GM18873 (cell line): ENCODE measurements around the gene PDCD5.
"Not testable (repeated sequence)": the region's sequence is repeated elsewhere in the genome, so short reads cannot be mapped to it uniquely, and the experiment has no call there.

Experiments used
- ATAC-seq: cut with Tn5 transposase; IDR thresholded peaks from one replicate; pipeline ENCODE4 v1.9.1; 2021; ENCODE audit warnings: mild to moderate bottlenecking, moderate library complexity, moderate number of reproducible peaks; ENCODE audit not compliant: unreplicated experiment, low FRiP score

PDCD5 gene, protein sequence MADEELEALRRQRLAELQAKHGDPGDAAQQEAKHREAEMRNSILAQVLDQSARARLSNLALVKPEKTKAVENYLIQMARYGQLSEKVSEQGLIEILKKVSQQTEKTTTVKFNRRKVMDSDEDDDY

DNA sequence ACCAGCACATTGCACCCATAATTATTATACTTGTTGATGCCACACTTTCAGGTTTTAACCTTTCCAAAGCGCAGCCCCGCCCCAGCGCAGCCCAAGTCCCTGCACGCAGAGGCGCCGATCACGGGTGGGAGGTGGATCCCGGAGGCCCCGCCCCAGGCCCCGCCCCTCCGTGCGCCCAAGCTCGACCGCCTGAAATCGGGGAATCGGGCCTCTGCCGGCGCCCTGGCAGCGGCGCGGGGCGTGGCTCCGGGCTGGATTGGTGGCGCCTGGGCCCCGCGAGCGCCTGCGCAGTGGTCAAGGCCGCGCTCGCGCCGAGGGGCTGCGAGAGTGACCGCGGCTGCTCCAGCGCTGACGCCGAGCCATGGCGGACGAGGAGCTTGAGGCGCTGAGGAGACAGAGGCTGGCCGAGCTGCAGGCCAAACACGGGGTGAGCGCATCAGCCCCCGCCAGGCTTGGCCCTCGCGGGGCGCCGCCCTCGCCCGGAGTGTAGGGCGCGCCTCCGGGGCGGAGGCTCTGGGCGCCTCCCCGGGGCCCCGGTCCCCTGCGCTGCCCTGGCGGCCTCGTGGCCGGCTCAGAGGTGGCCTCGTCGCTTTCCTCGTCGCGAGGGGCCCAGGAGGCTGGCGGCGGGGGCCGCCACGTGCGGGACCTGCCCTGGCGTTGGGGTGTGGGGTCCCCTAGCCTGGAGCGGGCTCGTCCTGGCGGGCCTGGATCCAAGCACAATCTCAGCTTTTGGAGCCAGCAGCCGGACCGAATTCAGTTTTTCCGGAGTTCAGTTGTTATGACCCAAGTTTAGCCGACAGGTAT, at the start of gene PDCD5:
Gene PDCD5, plus strand, starts transcription at position 290 of the 804 bp plus-strand sequence. Its CDS starts 72 bp downstream, at position 362.
- peak; percentile 75 for ATAC-seq

DNA sequence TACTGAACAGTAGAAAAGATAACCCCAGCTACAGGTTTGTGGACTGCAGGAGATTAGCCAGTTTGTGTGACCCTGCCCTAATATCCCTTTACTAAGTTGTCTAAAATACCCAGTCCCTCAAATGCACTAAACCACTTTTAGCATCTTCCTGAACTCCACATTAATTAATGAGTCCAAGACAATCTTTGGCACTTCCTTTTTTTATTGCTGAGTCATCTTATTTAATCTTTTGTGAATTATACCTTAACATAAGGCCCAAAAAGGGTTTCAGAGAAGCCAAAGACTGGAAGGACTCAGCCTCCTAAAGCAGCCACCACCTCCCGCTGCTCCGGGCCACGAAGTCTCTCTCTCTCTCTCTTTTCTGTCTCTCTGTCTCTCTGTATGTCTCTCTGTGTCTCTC, 48.8 kb upstream of the PDCD5 start:
- ATAC-seq, result no peak

DNA sequence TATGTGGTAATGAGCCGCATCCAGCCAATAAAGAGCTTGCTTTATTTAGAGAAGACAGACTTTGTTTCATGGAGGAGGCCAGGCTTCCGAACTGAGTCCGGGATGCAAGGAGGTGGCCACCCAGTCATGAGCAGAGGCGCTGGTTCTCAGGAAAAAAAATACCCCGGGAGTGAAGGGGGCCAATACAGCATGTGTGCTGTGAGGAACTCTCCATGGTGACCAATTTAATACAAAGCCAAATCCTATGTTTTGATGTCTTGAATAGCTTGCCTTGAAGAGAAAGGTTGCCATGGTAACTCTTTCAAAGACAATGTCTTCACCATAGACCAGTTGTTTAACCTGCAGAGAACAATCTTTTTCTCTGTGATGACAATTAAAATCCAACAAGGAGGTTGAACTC, 43.4 kb upstream of the PDCD5 start:
- no peak for ATAC-seq

DNA sequence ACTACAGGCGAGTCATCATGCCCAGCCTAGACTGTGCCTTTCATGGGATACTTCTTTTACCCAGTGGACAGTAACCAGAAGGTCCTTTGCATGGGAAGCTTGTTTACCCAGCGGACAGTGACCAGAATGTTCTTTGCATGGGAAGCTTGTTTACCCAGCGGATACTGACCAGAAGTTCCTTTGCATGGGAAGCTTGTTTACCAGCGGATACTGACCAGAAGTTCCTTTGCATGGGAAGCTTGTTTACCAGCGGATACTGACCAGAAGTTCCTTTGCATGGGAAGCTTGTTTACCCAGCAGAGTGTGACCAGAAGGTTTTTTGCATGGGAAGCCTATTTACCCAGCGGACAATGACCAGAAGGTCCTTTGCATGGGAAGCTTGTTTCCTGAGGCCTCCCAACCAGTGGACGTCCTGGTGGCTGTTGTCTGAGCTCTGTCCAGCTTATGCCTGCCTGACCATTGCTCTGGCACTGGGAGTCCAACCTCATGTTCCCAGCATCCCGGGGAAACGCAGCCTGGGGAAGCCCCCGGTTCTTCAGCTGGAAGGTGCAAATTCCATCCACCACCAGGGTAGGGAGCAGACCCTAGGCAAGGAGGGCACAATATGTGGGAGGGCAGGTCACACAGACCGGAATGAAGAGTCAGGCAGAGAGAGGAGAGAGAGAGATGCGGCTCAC, 41.6 kb upstream of the PDCD5 start:
- ATAC-seq, result no peak

DNA sequence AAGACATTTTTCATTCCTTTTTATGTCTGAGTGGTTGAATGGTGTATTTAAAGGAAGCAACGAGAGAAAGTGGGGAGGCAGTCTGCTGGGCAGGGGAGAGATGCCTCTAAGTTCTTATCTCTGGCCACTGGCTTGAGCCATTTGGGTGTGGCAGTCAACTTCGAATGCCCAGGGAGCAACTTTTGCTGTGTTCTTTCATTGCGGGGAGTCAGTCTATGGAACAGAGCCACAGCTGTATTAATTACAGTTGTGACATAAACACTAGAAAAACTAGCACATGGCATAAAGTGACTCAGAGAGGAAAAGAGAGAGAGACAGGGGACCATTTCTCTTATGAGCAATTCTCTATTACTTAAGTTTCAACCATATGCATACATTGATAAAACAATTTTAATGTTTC, 40.4 kb upstream of the PDCD5 start:
- no peak for ATAC-seq

DNA sequence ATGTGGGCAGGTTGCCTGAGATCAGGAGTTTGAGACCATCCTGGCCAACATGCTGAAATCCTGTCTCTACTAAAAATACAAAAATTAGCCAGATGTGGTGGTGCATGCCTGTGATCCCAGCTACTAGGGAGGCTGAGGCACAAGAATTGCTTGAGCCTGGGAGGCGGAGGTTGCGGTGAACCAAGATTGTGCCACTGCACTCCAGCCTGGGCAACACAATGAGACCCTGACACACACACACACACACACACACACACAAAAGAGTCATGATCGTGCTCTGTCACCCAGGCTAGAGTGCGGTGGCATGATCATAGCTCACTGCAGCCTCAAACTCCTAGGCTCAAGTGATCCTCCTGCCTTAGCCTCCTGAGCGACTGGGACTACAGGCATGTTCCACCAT, 39.6 kb upstream of the PDCD5 start:
- ATAC-seq, result not testable (repeated sequence)

DNA sequence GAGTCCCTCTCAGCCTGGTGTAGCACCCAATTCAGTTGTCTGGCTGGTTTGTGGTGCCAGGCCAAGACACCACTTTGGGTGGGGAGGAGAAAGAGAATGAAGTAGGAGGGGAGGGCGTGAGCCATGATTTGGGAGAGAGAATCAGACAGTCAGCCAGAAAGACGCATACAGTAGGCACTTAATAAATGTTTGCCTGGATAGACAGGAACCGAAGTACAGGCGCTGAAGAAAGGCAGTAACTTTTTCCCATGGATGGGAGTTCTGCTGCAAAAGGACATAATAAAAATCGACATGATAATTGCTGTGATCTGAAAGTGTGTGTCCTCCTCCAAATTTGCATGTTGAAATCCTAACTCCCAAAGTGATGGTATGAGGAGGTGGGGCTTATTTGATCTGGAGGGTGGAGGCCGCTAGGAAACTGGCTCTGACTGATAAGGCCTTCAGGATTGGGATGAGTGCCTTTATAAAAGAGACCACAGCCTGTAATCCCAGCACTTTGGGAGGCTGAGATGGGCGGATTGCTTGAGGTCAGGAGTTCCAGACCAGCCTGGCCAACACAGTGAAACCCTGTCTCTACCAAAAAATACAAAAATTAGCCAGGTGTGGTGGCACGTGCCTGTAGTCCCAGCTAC, 38.4 kb upstream of the PDCD5 start:
- no peak for ATAC-seq

DNA sequence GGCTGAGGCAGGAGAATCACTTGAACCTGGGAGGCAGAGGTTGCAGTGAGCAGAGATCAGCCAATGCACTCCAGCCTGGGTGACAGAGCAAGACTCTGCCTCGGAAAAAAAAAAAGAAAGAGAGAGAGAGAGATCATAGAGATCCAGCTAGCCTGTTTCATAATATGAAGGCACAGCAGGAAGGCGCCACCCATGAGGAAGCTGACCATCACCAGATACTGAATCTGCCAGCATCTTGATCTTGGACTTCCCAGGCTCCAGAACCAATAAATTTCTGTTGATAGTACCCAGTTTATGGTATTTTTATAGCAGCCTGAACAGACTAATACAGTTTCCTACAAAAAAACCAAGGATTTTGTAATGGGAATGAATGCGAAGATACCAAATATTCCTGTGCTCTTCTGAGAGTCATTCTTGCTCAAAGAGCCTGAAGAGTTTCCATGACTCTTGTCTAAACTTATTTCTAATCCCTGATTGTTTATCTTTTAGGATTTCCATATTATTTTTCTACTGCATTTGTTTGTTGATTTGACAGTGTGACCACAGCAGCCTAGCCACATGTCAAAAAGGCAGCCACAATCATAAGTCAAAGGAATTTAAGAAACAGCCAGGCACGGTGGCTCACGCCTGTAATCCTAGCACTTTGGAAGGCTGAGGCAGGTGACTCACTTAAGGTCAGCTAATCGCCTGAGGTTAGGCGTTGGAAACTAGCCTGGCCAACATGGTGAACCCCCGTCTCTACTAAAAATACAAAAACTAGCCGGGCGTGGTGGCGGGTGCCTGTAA, 37.7 kb upstream of the PDCD5 start:
- ATAC-seq, result no peak

DNA sequence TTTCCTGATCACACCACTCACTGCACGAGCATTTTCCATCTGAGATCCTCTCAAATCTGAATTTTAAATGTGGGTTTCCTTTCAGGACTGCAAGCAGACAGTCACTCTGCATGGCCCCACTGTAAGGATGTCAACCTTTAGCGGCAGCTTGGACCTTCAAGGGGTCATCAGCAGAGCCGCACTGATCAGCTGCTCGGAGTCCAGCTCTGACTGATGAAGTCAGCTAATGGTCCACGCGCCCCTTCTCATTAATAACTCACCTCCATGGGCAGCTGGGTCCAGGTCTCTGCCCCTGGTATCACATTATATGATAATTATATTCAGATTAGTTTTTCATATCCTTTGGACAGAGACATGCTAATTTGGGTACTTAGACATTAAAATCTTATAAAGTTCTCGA, 36.1 kb upstream of the PDCD5 start:
- ATAC-seq, result no peak

DNA sequence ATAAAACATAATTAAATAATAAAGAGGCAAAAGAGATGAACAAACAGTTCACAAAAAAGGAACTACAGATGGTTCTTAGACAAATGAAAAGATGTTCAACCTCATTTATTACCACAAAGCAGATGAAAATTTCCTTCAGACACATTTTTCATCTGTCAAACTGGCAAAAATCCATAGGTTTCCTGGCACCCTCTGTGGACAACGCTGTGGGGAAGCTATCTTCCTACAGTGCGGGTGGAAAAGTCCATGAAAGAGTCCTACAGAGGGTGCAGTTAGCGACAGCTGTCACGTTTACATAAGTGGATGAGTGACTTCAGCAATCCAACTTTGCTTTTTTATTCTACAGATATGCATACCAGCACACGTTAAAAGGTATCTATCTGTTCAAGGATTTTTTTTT, 30.3 kb upstream of the PDCD5 start:
- ATAC-seq, result no peak

DNA sequence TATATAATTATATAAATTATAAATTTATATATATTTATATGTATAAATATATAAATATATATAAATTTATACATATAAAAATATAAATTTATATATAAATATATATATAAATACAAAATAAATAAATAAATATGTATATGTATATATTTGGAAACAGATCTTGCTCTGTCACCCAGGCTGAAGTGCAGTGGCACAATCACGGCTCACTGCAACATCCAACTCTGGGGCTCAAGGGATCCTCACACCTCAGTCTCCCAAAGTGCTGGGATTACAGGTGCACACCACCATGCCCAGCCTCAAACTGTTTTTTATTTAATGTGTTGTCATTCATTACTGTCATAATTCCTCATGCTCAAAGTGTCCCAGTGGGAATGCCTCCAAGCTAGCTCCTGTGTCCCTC, 25.2 kb upstream of the PDCD5 start:
- ATAC-seq, result no peak

DNA sequence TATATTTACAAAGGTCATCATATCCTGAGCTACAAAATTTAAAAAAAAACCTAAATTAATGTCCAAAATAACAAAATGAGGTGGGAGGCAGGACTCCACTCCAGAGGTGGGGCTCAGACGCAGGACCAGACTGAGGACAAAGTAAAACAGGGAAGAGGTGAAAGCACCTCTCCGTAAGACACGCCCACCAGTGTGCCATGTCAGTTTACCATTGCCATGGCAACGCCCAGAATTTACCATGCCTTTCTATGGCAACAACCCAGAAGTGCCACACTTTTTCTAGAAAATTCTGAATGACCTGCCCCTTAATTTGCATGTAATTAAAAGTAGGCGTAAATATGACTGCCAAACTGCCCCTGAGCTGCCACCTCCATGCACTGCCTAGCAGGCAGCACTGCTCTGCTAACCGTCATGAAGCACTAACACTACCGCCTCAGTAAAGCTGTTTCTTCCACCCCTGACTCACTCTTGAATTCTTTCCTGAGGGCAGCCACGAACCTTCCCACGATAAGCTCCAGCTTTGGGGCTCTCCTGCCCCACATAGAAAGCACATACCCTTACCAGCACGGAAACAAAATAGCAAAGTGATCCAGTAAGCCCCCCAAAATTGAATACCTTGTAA, 22.3 kb upstream of the PDCD5 start:
- ATAC-seq, result no peak

DNA sequence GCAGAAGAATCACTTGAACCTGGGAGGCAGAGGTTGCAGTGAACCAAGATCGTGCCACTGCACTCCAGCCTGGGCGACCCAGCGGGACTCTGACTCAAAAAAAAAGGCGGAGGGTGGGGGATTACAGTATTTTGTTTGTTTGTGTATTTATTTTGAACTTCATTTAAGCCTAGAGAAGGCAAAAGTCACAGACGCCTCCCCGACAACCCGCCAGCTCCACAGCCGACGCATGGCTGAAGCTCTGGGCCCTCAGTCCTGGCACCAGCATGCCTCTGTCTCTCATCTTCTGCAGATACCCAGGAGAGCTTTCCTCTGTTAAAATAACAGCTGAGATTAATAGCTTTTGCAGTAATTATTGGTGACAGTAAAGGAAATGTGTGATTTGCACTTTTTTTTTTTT, 17.2 kb upstream of the PDCD5 start:
- no peak for ATAC-seq

DNA sequence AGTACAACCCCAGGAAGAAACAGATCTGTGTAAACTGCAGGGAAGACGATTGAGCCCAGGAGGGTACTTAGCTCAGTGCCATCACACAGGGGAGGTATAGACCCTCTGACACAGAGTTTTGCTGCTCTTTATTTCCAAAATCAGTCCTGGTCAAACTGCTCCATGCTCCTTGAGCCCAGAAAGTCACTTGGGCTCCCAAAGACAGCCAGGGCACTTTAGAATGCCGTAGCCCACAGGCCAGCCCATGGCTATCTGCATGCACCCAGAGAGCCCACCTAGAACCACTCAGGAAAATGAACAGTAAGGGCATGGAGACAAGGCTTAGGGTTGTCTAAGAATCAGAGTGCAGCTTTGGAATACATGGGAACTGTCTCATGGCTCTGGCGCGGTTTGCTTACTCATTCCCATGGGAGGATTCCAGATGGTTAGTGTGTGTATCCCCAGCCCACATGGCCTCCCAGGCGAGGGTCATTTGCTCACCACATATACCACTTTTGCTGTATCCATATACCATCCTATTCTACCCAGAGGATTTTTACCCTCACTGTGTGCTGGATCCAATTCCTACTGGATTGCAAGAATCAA, 14.7 kb upstream of the PDCD5 start:
- ATAC-seq, result no peak

DNA sequence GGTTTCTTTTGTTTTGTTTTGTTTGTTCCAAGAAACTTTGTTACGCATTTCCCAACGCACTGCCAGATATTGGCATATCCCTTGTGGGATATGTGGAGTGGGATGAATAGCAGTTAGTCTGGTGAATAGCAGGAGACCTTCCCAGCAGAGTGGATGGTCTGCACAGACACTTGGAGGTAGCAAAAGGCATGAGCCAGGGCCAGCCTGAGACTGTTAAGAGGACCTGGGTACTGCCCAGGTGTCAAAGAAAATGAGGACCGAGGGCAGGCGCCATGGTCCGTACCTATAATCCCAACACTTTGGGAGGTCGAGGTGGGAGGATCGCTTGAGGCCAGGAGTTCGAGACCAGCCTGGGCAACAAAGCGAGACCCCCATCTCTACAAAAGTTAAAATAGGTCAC, 13.5 kb upstream of the PDCD5 start:
- ATAC-seq, result no peak

DNA sequence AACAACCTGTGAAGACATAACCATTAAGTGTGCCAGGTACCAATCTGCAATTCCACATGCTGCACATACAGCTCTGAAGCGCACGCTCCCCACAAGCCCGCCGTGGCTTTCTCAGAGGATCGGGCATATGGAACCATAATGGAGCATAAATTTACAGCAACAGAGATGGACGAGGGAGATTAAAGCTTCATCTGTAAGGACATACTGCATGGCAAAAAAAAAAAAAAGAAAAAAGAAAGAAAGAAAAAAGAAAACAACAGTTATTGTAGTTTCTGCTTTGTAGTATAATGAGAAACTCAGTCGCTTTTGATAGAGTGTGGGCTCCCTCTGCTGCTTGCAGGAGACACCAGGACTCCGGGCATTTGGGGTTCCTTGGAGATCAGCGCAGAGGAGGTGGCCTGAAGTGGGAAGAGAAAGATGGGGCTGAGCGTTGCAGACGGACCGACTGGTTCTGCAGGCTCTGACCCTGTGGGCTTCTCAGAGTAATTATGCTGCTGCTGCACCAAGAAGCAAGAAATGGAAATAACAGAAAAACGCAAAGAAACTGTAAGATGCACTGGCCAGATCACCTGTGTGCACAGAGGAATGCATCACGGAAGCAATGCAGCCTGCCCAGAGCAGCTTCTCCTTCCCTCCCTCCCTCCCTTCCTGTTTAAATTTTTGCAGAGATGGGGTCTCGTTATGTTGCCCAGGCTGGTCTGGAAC, 10.8 kb upstream of the PDCD5 start:
- no peak for ATAC-seq

DNA sequence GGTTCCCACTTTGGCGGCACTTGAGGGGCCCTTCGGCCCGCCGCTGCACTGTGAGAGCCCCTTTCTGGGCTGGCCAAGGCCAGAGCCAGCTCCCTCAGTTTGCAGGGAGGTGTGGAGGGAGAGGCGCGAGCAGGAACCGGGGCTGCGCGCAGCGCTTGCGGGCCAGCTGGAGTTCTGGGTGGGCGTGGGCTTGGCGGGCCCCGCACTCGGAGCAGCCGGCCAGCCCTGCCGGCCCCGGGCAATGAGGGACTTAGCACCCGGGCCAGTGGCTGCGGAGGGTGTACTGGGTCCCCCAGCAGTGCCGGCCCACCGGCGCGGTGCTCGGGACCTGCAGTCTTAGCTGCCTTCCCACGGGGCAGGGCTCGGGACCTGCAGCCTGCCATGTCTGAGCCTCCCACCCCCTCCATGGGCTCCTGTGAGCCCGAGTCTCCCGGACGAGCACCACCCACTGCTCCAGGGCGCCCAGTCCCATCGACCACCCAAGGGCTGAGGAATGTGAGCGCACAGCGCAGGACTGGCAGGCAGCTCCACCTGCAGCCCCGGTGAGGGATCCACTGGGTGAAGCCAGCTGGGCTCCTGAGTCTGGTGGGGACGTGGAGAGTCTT, 9.4 kb upstream of the PDCD5 start:
- ATAC-seq, result not testable (repeated sequence)

DNA sequence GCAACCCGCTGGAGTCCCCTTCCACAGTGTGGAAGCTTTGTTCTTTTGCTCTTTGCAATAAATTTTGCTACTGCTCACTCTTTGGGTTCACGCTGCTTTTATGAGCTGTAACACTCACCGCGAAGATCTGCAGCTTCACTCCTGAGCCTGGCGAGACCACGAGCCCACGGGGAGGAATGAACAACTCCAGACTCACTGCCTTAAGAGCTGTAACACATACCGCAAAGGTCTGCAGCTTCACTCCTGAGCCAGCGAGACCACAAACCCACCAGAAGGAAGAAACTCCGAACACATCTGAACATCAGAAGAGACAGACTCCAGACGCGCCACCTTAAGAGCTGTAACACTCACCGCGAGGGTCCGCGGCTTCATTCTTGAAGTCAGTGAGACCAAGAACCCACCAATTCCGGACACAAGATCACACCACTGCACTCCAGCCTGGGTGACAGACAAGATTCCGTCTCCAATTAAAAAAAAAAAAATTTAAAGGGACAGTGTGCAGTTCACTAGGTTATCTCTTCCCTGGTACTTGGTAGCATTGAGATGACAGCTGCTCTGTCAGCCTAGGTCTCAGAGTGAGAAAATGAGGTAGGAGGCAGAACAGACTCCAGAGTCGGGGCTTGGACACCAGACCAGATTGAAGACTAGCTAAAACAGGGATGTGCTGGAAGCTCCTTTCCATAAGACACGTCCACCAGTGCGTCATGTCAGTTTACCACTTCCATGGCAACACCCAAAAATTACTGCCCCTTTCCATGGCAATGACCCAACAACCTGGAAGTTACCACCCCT, 8.1 kb upstream of the PDCD5 start:
- ATAC-seq, result not testable (repeated sequence)
